HG03103 (cell line): ENCODE data around the gene PPT1.

Source experiments
- ATAC-seq: cut with Tn5 transposase; IDR thresholded peaks from one replicate; pipeline ENCODE4 v1.9.1; 2021; ENCODE audit warnings: low read depth; ENCODE audit not compliant: unreplicated experiment

PPT1 gene

GRCh38 chr1:40032240-40032891, 64.7 kb downstream of the PPT1 start:
- ATAC-seq = no peak

DNA sequence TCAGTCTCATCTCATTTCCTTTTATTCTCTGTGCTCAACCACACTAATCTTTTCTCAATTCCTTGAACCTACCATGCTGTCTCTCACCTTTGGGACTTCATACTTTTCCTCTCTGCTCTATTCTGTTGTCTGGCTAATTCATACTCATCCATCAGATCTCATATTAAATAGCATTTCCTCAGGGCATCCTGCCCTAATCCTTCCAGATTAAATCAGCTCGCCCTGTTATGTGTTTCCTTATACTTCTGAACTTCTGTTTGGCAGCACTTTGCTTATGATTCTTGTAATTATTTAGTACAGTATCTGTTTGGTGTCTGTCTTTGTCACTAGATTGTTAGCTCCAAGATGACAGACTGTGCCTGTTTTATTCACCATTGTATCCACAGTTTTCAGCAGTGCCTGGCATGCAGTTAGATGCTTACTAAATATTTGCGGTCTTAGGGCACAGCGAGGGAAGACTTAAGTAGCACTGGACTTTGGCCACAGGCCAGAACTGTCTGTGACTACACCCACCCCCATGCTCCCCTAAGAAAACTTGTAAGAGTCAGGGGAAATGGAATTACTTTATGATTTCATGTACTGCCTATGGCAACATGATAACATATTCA, 66.4 kb downstream of the PPT1 start:
- ATAC-seq = no peak

GRCh38 chr1:40029608-40030007, 67.4 kb downstream of the PPT1 start:
- ATAC-seq = no peak

DNA sequence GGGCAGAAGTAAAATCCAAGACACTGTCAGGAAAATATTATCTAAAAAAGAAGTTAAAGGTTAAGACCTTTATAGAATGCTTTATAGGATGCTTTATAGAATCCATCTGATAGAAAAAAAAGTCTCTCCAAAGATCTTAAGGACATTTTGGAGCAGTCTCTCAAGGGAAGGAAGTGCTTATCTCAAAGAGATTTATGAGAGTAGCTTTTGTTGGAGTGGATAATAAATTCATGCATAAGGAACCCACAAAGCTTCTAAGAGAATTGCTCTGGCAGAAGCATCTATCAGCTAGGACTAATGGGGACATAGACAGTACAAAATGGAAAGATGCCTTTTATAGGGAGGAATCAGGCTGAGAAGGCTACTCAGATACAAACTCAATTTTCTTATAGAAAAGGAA, 69.4 kb downstream of the PPT1 start:
- no peak for ATAC-seq

DNA sequence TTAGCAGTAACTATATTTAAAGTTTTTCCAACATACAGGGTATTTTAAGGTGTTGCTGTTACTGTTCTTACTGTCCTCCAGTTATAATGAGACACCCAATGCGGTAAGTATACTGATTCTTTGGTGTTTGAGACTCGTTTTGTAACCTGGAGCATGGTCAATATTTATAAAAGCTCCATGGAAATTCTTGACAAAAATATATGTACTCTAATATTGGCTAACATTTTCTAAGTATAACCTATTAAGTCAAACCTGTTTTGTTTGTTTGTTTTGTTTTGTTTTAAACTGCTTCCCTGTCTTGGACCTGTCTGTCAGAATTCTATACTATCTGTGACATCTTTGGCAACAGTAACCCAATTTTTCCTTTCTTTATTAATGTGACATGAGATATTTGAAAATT, 72.4 kb downstream of the PPT1 start:
- ATAC-seq = no peak

- no peak for ATAC-seq
These were observed 73.6 kb downstream of the PPT1 start for GRCh38 chr1:40023379-40023944.
